Gastrocnemius medialis (tissue), 4 donors: Measurements from ENCODE around the gene NTRK3. TPM values are rescaled to one million over a fixed set of nuclear protein-coding genes. Genes with fewer than 3 reads are reported as not detected.

ENCODE experiments used
- ATAC-seq, 2 donors: fragments of 150-250 bp; one replicate each; pipeline ENCODE4 v1.9.1; 2016
- DNase-seq, 2 donors: peaks; one replicate each; pipeline ENCODE4 v3.0.0-alpha.2; 2019
- H3K27ac ChIP-seq, 4 donors: fragments of 200-600 bp; sonication (generic); 1 replicate in 1 of 4; 2 replicates in 3 of 4; pipeline ENCODE4 v1.5.1; 2016 to 2018; ENCODE audit warnings: mild to moderate bottlenecking in 2 of 4, moderate library complexity in 1 of 4
- H3K27me3 ChIP-seq, 3 donors: fragments of 200-600 bp; sonication (generic) in 2 of 3; 1 replicate in 1 of 3; 2 replicates in 2 of 3; pipeline versions ENCODE4 v1.5.1 to v1.6.0; 2016 to 2019; ENCODE audit warnings: mild to moderate bottlenecking in 1 of 3, moderate library complexity in 1 of 3
- H3K36me3 ChIP-seq, 2 donors: fragments of 200-600 bp; sonication (generic) in 1 of 2; one replicate each; pipeline ENCODE4 v1.5.1; 2017 to 2018
- H3K4me1 ChIP-seq, 2 donors: fragments of 200-600 bp; sonication (generic) in 1 of 2; one replicate each; pipeline ENCODE4 v1.5.1; 2016 to 2017; ENCODE audit warnings: mild to moderate bottlenecking in 2 of 2
- H3K4me3 ChIP-seq, 4 donors: fragments of 200-600 bp; sonication (generic) in 3 of 4; 1 replicate in 1 of 4; 2 replicates in 3 of 4; pipeline ENCODE4 v1.5.1; 2016 to 2019; ENCODE audit warnings: mild to moderate bottlenecking in 2 of 4
- H3K9me3 ChIP-seq, 3 donors: fragments of 200-600 bp; sonication (generic) in 2 of 3; 1 replicate in 1 of 3; 2 replicates in 2 of 3; pipeline ENCODE4 v1.5.1; 2016 to 2019
- POLR2A ChIP-seq, 2 donors: fragments of 450-650 bp; IDR thresholded peaks; one replicate each; pipeline ENCODE4 v1.6.1; 2017; ENCODE audit warnings: antibody characterized with exemption in 2 of 2, mild to moderate bottlenecking in 2 of 2, moderate library complexity in 2 of 2
- in situ Hi-C, 4 donors: fragments of 200-750 bp; cut with MboI; loops; one replicate each; pipeline versions ENCODE4 v1.15.0 to v1.8.0; 2017; ENCODE audit warnings: low sequenced_read_pairs in 4 of 4
- intact Hi-C: fragments of 100-400 bp; cut with DNase I; formaldehyde crosslinking; loops from one replicate; pipeline ENCODE4 v1.15.1; 2023; ENCODE audit warnings: low total_unique reads
- total RNA-seq, 4 donors: library from RNA; depleted of rRNA; stranded (reverse); fragments of >200 nt; gene quantifications; one replicate each; pipeline versions ENCODE4 v1.1.0 to v1.2.3, GENCODE V29; 2016
- TF ChIP-seq, protein P1 (sequence below), 5 experiments: fragments of 450-650 bp in 3 of 5; fragments of 200-600 bp in 2 of 5; sonication (generic) in 2 of 5; IDR thresholded peaks in 4 of 5; conservative IDR thresholded peaks in 1 of 5; 1 replicate in 4 of 5; 2 replicates in 1 of 5; pipeline ENCODE4 v1.5.1; 2016 to 2019; ENCODE audit warnings: antibody characterized with exemption in 5 of 5, mild to moderate bottlenecking in 3 of 5, moderate library complexity in 3 of 5

NTRK3 gene
- total RNA-seq, 4 donors from 2014 or later: 0.61 to 2.7 (median 0.77) TPM

DNA sequence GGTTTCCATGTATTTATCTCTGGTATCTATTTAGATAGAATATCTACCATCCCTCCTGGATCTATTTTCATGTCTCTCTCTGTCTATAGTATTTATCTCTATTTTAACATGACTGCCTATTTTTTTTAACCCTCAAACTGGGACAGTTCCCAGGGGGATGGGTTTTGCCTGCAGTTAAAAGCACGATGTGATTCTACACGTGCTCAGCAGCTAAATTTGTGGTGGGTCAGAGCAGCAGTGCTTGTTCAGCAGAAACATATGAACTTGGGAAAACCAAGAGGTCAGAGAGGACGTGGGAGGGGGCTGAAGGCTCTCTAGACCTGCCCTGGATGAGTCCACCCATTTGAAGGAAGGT lies 189.2 kb downstream of the NTRK3 start:
- H3K4me3 ChIP-seq: no peak overlapping the region
- no peaks in the 10 kb centered on the region for H3K9me3 ChIP-seq
- no peak for ATAC-seq
- H3K36me3 ChIP-seq: no peaks in the 10 kb centered on the region
- TF ChIP-seq POLR2A (IDR thresholded peaks at IDR 0.05): no peak
- TF ChIP-seq, protein P1, sequence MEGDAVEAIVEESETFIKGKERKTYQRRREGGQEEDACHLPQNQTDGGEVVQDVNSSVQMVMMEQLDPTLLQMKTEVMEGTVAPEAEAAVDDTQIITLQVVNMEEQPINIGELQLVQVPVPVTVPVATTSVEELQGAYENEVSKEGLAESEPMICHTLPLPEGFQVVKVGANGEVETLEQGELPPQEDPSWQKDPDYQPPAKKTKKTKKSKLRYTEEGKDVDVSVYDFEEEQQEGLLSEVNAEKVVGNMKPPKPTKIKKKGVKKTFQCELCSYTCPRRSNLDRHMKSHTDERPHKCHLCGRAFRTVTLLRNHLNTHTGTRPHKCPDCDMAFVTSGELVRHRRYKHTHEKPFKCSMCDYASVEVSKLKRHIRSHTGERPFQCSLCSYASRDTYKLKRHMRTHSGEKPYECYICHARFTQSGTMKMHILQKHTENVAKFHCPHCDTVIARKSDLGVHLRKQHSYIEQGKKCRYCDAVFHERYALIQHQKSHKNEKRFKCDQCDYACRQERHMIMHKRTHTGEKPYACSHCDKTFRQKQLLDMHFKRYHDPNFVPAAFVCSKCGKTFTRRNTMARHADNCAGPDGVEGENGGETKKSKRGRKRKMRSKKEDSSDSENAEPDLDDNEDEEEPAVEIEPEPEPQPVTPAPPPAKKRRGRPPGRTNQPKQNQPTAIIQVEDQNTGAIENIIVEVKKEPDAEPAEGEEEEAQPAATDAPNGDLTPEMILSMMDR (IDR thresholded peaks at IDR 0.05 in 4 of 5, conservative IDR thresholded peaks at IDR 0.05 in 1 of 5): no peak
- intact Hi-C loops (no loop called here), in situ Hi-C loops (no loop called here)
- no peak overlapping the region for H3K27ac ChIP-seq
- H3K27me3 ChIP-seq: no peaks in the 10 kb centered on the region
- H3K4me1 ChIP-seq: no peaks in the 10 kb centered on the region
- DNase-seq: no peak

DNA sequence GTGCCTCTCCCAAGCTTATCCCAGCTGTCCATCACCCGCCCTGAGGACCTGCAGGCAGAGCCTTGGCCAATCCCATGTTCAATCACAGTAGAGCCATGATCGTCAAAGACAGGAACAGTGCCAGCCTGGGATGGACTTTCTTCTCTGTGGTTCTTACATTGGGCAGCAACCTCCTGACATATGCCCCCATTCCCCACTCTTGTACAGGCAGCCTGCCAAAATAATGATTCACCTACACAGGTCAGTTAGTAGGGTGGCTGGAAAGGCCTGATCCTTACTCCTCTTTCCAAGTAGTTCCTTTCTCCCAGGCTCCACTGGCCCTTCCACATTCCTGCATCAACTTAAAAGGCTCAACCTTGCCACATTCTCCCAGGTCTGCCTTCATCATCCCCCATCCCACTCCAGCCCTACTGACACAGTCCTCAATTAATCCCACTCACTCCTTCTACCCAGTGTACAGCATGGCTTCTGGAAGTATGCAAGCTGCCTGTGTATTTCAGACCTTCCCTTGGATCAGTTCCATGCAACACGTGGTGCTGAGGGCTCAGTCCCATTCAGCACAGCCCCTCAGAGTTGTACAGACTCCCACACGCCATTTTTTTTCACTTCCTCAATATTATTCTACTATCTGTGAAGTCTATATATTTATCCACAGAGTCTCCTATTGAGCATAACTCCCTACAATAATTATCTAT lies 189.8 kb downstream of the NTRK3 start:
- Histone ChIP-seq H3K36me3 (no peaks in the 10 kb centered on the region), H3K9me3 (no peaks in the 10 kb centered on the region), H3K27ac (no peak overlapping the region), H3K4me1 (no peaks in the 10 kb centered on the region), H3K4me3 (no peak overlapping the region), H3K27me3 (no peaks in the 10 kb centered on the region)
- no peak for ATAC-seq
- in situ Hi-C loops: no loop called here
- intact Hi-C loops: no loop called here
- DNase-seq: no peak
- TF ChIP-seq POLR2A (IDR thresholded peaks at IDR 0.05): no peak
- TF ChIP-seq, protein P1 (IDR thresholded peaks at IDR 0.05 in 4 of 5, conservative IDR thresholded peaks at IDR 0.05 in 1 of 5): no peak

DNA sequence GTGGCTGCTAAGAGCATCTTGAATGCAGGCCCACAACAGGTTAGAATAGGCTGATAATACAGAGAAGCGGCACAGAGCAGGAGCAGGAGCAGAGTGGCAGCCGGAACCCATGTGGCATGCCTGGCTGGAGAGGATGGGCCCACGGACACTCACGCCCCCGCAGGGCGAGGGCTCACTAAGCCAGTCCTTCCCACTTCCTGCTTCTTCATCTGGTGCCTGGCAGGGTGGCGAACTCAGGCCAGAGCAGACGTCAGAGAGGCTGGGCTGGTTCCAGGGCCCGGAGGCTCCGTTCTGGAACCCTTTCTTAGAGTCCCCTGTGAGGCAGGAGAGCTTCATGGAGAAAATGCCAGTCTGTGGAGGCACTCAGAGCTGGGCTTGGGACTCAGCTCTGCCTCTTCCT lies 195.1 kb downstream of the NTRK3 start:
- DNase-seq (no peak), ATAC-seq (no peak)
- TF ChIP-seq, protein P1 (IDR thresholded peaks at IDR 0.05 in 4 of 5, conservative IDR thresholded peaks at IDR 0.05 in 1 of 5): no peak
- TF ChIP-seq POLR2A (IDR thresholded peaks at IDR 0.05): no peak
- intact Hi-C loops (no loop called here), in situ Hi-C loops (no loop called here)
- Histone ChIP-seq H3K4me1 (no peaks in the 10 kb centered on the region), H3K36me3 (no peaks in the 10 kb centered on the region), H3K4me3 (no peak overlapping the region), H3K9me3 (no peaks in the 10 kb centered on the region), H3K27ac (no peak overlapping the region), H3K27me3 (no peaks in the 10 kb centered on the region)

DNA sequence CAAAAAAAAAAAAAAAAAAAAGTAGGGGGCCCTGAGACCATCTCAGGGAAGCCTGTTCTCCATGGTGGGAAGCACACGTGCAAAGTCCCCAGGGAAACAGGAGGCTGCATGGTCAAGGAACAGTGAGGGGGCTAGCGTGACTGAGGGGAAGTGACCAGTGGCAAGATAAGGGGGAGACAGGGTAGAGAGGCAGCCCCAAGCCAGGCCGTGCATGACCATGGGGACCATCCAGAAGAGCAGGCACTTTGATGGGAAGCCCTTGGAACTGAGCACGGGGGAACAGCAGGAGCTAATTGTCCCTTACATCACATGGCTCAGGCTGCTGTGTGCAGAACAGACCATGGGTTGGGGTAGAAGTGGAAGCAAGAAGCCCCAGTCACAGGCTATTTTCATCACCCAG lies 196.2 kb downstream of the NTRK3 start:
- Histone ChIP-seq H3K27ac (no peak overlapping the region), H3K36me3 (no peaks in the 10 kb centered on the region), H3K4me1 (no peaks in the 10 kb centered on the region), H3K27me3 (no peaks in the 10 kb centered on the region), H3K4me3 (no peak overlapping the region), H3K9me3 (no peaks in the 10 kb centered on the region)
- ATAC-seq (no peak), DNase-seq (no peak)
- intact Hi-C loops (no loop called here), in situ Hi-C loops (no loop called here)
- no peak for TF ChIP-seq POLR2A (IDR thresholded peaks at IDR 0.05)
- TF ChIP-seq, protein P1 (IDR thresholded peaks at IDR 0.05 in 4 of 5, conservative IDR thresholded peaks at IDR 0.05 in 1 of 5): no peak

DNA sequence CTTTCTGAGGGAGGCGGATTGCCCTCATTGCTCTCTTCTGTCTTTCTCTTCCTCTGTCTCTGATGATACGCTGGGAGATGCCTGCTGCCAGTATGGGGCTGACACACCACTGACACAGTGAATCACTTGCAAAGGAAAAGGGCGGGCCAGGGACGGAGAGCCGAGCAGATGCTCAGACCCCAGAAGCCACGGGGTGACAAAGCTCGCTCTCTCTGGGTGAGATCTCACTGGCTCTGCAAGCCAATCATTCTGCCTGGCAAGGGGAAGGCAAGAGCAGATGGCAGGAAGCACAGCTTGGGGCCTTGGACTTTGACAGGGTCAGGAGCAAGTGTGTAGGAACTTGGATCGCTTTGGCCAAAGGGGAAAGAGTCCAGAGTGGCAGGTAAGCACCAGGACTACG lies 198.7 kb downstream of the NTRK3 start:
- no peaks in the 10 kb centered on the region for H3K27me3 ChIP-seq
- H3K27ac ChIP-seq: no peak overlapping the region
- DNase-seq (no peak), ATAC-seq (no peak)
- H3K4me3 ChIP-seq: no peak overlapping the region
- H3K36me3 ChIP-seq: no peaks in the 10 kb centered on the region
- no peaks in the 10 kb centered on the region for H3K9me3 ChIP-seq
- H3K4me1 ChIP-seq: no peaks in the 10 kb centered on the region
- no peak for TF ChIP-seq POLR2A (IDR thresholded peaks at IDR 0.05)
- TF ChIP-seq, protein P1 (IDR thresholded peaks at IDR 0.05 in 4 of 5, conservative IDR thresholded peaks at IDR 0.05 in 1 of 5): no peak
- intact Hi-C loops (no loop called here), in situ Hi-C loops (no loop called here)
